OCI-LY7 (cell line): ENCODE data around the gene MATCAP1.

Experiments used
- EZH2phosphoT487 ChIP-seq: fragments of 200-600 bp; sonication (generic); IDR thresholded peaks from 2 replicates; pipeline ENCODE4 v1.6.1; 2018; ENCODE audit warnings: low read depth, borderline replicate concordance, mild to moderate bottlenecking, mixed run types, antibody characterized with exemption, low read length, moderate library complexity, mixed read lengths
- TF ChIP-seq, protein P1 (sequence below): fragments of 200-600 bp; sonication (generic); conservative IDR thresholded peaks from 2 replicates; pipeline ENCODE4 v1.5.1; 2014; ENCODE audit warnings: mild to moderate bottlenecking, antibody characterized with exemption, low read length, moderate library complexity, mixed read lengths

DNA sequence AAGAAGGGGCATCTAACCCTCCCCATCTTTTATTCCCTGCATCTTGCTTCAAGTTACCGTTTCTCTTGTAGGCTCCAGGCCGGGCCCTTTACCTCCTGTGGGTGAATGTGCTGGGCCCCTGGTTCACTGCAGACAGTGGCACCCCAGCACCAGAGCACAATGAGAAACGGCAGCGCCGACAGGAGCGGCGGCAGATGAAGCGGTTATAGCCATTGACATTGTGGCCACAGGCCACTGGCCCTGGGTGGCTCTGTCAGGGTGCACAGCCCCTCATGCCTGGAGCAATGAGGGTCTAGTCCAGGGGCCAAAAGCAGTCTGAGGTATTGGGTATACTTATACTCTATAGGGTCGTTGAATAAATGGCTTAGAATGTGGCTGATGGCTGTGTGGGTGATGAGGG is 45.1 kb upstream of the MATCAP1 start:
- TF ChIP-seq, protein P1, sequence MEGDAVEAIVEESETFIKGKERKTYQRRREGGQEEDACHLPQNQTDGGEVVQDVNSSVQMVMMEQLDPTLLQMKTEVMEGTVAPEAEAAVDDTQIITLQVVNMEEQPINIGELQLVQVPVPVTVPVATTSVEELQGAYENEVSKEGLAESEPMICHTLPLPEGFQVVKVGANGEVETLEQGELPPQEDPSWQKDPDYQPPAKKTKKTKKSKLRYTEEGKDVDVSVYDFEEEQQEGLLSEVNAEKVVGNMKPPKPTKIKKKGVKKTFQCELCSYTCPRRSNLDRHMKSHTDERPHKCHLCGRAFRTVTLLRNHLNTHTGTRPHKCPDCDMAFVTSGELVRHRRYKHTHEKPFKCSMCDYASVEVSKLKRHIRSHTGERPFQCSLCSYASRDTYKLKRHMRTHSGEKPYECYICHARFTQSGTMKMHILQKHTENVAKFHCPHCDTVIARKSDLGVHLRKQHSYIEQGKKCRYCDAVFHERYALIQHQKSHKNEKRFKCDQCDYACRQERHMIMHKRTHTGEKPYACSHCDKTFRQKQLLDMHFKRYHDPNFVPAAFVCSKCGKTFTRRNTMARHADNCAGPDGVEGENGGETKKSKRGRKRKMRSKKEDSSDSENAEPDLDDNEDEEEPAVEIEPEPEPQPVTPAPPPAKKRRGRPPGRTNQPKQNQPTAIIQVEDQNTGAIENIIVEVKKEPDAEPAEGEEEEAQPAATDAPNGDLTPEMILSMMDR = no peak
- no peak for TF ChIP-seq EZH2phosphoT487
